Peyer's patch (tissue), 4 donors: Measurements from ENCODE around the gene JUP.

ENCODE experiments used
- CTCF ChIP-seq, 6 experiments: fragments of 450-650 bp in 4 of 6; fragments of 200-600 bp in 2 of 6; sonication (generic) in 1 of 6; IDR thresholded peaks; one replicate each; pipeline ENCODE4 v1.5.1; 2017 to 2019; ENCODE audit warnings: antibody characterized with exemption in 6 of 6, mild to moderate bottlenecking in 3 of 6, moderate library complexity in 1 of 6
- POLR2A ChIP-seq, 2 donors: fragments of 450-650 bp; IDR thresholded peaks; one replicate each; pipeline ENCODE4 v1.5.1; 2017; ENCODE audit warnings: antibody characterized with exemption in 2 of 2, mild to moderate bottlenecking in 2 of 2, moderate library complexity in 2 of 2

DNA sequence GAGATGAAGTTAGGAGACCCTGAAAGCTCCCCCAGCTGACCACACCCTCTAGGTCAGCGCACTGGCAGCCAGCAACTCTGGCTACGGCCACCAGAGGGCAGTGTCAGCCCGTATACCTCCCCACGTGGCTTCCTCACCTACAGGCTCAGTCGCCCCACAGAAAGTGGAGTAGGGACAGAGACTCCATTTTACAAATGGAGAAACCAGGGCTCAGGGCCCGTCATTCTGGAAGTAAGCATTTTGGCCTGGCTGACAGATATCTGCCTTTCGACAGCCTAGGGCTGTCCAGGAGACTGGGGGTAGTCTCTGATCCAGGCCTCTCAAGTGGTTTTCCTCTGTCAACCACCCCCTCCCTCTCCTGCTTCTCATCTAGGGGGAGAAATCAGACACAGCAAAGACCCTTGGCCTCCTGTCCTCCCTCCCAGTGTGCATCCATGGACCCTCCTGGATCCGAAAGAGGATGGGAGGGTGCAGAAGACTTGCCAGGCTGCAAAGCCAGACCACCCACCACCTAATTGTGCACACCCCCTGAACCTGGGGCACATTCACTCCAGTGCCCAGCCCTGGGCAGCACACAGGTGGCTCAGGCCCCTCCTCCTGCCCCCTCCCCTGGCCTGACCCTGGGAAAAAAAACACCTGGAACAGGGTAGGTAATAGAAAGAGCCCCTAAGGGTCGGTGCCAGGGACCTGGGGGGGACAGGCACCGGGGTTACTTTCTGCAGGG is 48.3 kb downstream of the JUP start:
- TF ChIP-seq CTCF (IDR thresholded peaks at IDR 0.05) (peak; percentile 85 to 99 (median 97)), POLR2A (IDR thresholded peaks at IDR 0.05) (no peak)
